GM21825 (cell line): ENCODE measurements around the gene GRPEL1.

Source experiments
- ATAC-seq: cut with Tn5 transposase; IDR thresholded peaks from one replicate; pipeline ENCODE4 v1.9.1; 2021; ENCODE audit warnings: mild to moderate bottlenecking, moderate library complexity; ENCODE audit not compliant: unreplicated experiment

GRPEL1 gene

GRCh38 chr4:7045961-7046921 lies 21.6 kb downstream of the GRPEL1 start:
- ATAC-seq = peak; percentile 18

DNA sequence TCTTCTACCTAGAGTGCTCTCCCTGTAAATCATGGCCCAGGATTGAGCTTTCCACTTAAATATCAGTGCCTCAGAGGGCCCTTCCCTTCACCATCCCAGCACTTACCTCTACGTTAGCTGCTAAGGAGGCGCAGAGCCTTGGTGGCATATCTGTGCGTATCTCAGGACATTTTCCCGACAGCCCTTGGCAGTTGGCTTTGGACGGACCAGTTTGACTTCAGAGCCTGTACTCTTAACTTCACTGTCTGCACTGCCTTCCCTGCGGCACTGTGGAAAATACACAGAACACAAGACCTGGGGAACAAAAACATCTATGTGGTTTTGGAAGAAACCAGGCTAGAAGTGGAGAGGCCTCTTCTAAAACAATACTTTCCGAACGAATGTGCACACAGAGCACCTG lies 22.3 kb downstream of the GRPEL1 start:
- no peak for ATAC-seq

GRCh38 chr4:7044137-7044930 lies 23.5 kb downstream of the GRPEL1 start:
- no peak for ATAC-seq

- ATAC-seq = peak; percentile 12
Observed at GRCh38 chr4:7043284-7044136, 24.4 kb downstream of the GRPEL1 start, which contains the start of gene TADA2B. Gene TADA2B, plus strand, starts transcription at chr4:7043372. Its CDS starts 208 bp downstream, at chr4:7043580.

GRCh38 chr4:7042503-7043283 lies 25.2 kb downstream of the GRPEL1 start:
- ATAC-seq = peak; percentile 75

- no peak for ATAC-seq
Observed at GRCh38 chr4:7041801-7042502, 25.9 kb downstream of the GRPEL1 start.

DNA sequence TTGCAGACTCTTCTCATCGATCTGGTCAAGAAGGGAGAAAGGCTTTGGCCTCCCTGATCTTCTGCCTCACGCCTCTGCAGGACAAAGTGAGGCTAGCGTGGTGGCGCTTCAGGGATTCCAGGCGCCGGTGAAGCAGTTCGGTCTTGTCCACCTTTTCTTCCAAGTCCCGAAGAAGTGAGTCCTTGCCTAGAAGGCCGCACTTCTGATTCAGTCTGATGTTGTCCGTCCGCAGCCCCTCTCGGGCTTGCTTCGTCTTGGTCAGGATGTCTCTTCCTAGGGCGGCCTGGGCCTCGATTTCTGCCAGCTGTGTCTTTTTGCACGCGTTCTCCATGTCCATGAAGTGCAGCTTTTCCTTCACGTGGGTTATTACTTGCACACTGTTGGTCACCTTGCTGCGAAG lies 26.6 kb downstream of the GRPEL1 start:
- ATAC-seq = no peak

DNA sequence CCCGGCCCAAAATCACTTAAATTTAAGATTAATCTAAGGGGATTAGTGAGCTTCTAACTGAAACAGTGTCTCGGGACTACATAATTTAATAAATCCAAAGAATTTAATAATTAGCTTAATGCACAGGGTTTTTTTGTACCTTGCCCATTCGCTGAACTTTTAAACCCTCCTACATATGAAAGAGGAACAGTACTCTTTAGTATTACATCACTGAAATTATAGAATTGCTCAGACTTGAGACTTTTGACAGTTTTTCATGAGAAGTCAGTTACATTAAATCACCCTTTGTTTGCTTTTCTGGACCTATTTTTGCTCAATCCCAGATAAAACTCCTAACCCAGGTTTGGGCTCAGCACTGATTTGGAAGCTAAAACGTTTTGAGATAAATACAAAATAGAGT lies 27.1 kb downstream of the GRPEL1 start:
- ATAC-seq = no peak

- ATAC-seq = no peak
Observed at GRCh38 chr4:7037425-7037824, 30.4 kb downstream of the GRPEL1 start.

- no peak for ATAC-seq
Observed at GRCh38 chr4:7034262-7035081, 33.4 kb downstream of the GRPEL1 start.

DNA sequence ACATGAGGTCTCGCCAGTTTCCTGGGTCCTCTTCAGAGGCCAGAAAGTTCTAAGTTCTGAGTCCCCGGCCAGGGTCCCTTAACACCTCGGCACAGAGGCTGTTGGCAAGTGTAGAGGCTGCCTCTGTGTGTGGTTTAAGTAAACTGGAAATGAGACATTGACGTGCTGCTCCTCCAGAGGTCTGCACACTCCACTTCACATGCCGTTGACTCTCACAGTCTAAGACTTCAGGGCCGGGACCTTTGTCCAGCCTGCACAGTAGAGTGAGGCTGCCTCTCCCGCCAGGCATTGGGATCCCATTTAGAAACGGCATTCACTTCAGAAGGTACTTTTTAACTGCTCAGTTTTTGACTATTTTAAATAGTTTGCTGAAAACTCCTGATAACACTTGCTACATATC lies 35.3 kb downstream of the GRPEL1 start:
- ATAC-seq = no peak

- ATAC-seq = no peak
Observed at GRCh38 chr4:7031558-7032449, 36.1 kb downstream of the GRPEL1 start.

DNA sequence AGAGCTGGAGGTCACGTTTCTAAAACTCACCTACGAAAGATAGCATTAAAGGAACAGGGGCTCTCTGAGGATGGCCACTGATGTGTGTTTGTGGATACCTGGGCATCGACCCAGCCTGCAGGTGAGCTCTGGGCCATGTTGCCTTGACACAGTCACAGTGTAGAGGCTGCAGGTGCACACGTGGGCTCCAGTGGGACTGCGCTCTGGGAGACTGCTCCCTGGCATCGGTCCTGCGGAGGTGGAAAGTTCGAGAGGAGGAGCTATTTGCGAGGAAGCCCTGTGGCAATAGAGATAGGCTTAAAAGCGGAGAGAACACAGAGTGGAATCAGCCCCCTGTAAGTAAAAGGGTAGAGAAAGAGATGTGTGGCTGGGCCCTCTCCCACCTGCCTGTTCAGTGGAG lies 37.0 kb downstream of the GRPEL1 start:
- ATAC-seq = no peak

DNA sequence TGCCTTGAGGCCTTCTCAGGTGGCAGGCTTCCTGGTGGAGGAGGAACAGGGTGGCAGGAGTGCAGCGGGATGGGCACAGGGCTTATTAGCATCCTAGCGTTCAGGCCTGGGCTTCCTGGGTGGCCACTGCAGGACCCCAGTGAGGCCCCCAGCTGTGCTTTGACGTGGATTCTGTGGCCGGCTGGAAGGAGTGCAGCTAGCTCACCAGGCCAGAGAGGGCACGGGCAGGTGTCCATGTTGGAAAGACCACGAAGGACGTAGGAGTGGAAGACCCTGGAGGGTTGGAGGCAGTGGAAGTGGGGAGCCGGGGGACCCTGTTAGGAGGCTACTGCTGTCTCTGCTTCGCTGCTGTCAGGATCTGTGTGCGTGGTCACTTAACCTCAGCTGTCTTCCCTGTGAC lies 37.9 kb downstream of the GRPEL1 start:
- ATAC-seq = no peak

- ATAC-seq = no peak
Observed at GRCh38 chr4:7029212-7029611, 38.7 kb downstream of the GRPEL1 start.

DNA sequence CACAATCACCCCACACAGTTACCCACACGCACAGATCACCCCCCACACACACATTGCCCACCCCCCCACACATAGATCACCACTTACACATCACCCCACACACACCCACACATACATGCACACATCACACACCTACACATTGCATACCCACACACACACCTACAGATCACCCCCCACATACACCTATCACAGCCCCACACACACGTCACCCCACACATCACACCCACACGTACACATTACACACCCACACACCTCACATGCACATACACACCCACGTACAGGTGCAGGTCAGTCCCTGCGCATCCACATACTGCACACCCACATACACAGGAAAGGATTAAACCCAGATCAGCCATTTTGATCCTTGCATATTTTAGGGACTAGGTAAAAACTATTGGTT lies 40.0 kb downstream of the GRPEL1 start:
- ATAC-seq = no peak

DNA sequence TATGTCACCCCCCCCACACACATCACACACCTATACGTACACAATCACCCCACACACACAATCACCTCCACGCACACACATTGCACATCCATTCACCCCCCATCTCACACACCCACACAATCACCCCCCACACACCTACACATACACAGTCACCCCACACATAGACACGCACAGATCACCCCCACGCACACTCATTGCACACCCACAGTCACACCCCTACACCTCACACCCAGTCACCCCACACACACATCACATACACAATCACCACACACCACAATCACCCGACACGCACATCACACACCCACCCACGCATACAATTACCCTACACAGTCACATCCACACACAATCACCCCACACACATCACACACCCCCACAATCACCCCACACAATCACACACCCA lies 40.6 kb downstream of the GRPEL1 start:
- no peak for ATAC-seq

DNA sequence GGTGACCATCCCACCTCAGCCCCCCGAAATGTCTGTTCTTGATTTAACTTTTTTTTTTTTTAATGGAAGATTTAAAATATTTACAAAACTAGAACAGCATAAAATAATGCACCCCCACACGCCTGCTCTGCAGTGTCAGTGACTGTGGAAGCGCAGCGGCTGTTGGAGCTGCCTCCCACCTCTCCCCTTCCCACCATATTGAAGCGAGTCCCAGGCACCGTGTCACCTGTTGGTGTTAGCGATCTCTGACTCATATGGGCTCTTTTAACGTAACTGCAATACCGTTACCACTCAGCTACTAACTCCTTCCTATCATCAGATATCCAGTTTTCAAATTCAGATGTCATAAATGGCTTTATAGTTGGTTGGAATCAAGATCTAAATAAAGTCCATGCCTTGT lies 41.8 kb downstream of the GRPEL1 start:
- no peak for ATAC-seq
